ENCODE results near the gene SOX6.

GRCh38 chr11:16000065-16000464 lies 356.3 kb downstream of the SOX6 start:
- no peak for TF ChIP-seq POLR2A (IDR thresholded peaks at IDR 0.05)
- no peak for TF ChIP-seq CTCF (IDR thresholded peaks at IDR 0.05)
